Medulla oblongata (tissue), 1 donor: ENCODE measurements around the gene DHX35.

ENCODE experiments used
- DNase-seq: peaks from one replicate; pipeline ENCODE4 v3.0.0-alpha.2; 2015; ENCODE audit errors: extremely low spot score

DHX35 gene

GRCh38 chr20:38962044-38962927 lies at the start of gene DHX35:
Gene DHX35, plus strand, starts transcription at chr20:38962344. Its CDS starts 24 bp downstream, at chr20:38962368.
- peak; percentile 98 for DNase-seq

- DNase-seq: no peak
Measured at GRCh38 chr20:38915355-38915754, 46.8 kb upstream of the DHX35 start.

- DNase-seq: no peak
Measured at GRCh38 chr20:38917657-38918056, 44.5 kb upstream of the DHX35 start.

GRCh38 chr20:38918172-38918571 lies 44.0 kb upstream of the DHX35 start:
- no peak for DNase-seq

GRCh38 chr20:38919683-38920082 lies 42.5 kb upstream of the DHX35 start:
- no peak for DNase-seq

- DNase-seq: no peak
Measured at GRCh38 chr20:38920411-38920810, 41.7 kb upstream of the DHX35 start.

- no peak for DNase-seq
Measured at GRCh38 chr20:38920851-38921250, 41.3 kb upstream of the DHX35 start.

GRCh38 chr20:38924718-38925117 lies 37.4 kb upstream of the DHX35 start:
- no peak for DNase-seq

GRCh38 chr20:38926142-38926933 lies 35.8 kb upstream of the DHX35 start, which contains the start of gene FAM83D:
Gene FAM83D, plus strand, starts transcription at chr20:38926417. Its CDS starts 26 bp downstream, at chr20:38926443.
- peak; percentile 97 for DNase-seq

- DNase-seq: no peak
Measured at GRCh38 chr20:38926934-38927616, 35.1 kb upstream of the DHX35 start.

GRCh38 chr20:38927902-38928578 lies 34.1 kb upstream of the DHX35 start:
- no peak for DNase-seq

- DNase-seq: no peak
Measured at GRCh38 chr20:38930242-38930569, 31.9 kb upstream of the DHX35 start.

GRCh38 chr20:38931984-38932383 lies 30.2 kb upstream of the DHX35 start:
- DNase-seq: no peak

GRCh38 chr20:38932457-38933120 lies 29.6 kb upstream of the DHX35 start:
- no peak for DNase-seq

- DNase-seq: no peak
Measured at GRCh38 chr20:38934530-38934929, 27.6 kb upstream of the DHX35 start.

GRCh38 chr20:38935285-38935684 lies 26.9 kb upstream of the DHX35 start:
- no peak for DNase-seq

GRCh38 chr20:38935967-38936407 lies 26.2 kb upstream of the DHX35 start:
- DNase-seq: no peak

GRCh38 chr20:38937000-38937399 lies 25.1 kb upstream of the DHX35 start:
- no peak for DNase-seq

GRCh38 chr20:38937978-38938473 lies 24.1 kb upstream of the DHX35 start:
- DNase-seq: no peak

GRCh38 chr20:38939686-38940085 lies 22.5 kb upstream of the DHX35 start:
- no peak for DNase-seq

- DNase-seq: no peak
Measured at GRCh38 chr20:38940644-38941043, 21.5 kb upstream of the DHX35 start.
